ACC112 (cell line): Measurements from ENCODE around the gene FASN.

Source experiments
- H2AFZ ChIP-seq: fragments of 200-600 bp; sonication (generic); one replicate; pipeline ENCODE4 v1.6.0; 2017; ENCODE audit warnings: antibody characterized with exemption, low read length; ENCODE audit not compliant: unreplicated experiment
- H3K27ac ChIP-seq: fragments of 200-600 bp; sonication (generic); 2 replicates; pipeline ENCODE4 v1.5.1; 2014; ENCODE audit warnings: low read depth, mild to moderate bottlenecking, antibody characterized with exemption, low read length, moderate library complexity
- H3K27me3 ChIP-seq: fragments of 200-600 bp; sonication (generic); 2 replicates; pipeline ENCODE4 v1.6.1; 2014; ENCODE audit warnings: mild to moderate bottlenecking, antibody characterized with exemption, low read length, moderate library complexity, mixed read lengths; ENCODE audit not compliant: insufficient read depth
- H3K36me3 ChIP-seq: fragments of 200-600 bp; sonication (generic); 2 replicates; pipeline ENCODE4 v1.6.1; 2016; ENCODE audit warnings: mild to moderate bottlenecking, antibody characterized with exemption, low read length, moderate library complexity, mixed read lengths; ENCODE audit not compliant: insufficient read depth
- H3K4me1 ChIP-seq: fragments of 200-600 bp; sonication (generic); one replicate; pipeline ENCODE4 v1.6.1; 2016; ENCODE audit warnings: low read length, mixed read lengths; ENCODE audit not compliant: insufficient read depth, unreplicated experiment, control insufficient read depth
- H3K4me3 ChIP-seq: fragments of 200-600 bp; sonication (generic); 2 replicates; pipeline ENCODE4 v1.5.1; 2014; ENCODE audit warnings: mild to moderate bottlenecking, low read depth, low read length
- H3K79me2 ChIP-seq: fragments of 200-600 bp; sonication (generic); one replicate; pipeline ENCODE4 v1.6.0; 2016; ENCODE audit warnings: low read length; ENCODE audit not compliant: control insufficient read depth, unreplicated experiment, insufficient read depth

The FASN gene

DNA sequence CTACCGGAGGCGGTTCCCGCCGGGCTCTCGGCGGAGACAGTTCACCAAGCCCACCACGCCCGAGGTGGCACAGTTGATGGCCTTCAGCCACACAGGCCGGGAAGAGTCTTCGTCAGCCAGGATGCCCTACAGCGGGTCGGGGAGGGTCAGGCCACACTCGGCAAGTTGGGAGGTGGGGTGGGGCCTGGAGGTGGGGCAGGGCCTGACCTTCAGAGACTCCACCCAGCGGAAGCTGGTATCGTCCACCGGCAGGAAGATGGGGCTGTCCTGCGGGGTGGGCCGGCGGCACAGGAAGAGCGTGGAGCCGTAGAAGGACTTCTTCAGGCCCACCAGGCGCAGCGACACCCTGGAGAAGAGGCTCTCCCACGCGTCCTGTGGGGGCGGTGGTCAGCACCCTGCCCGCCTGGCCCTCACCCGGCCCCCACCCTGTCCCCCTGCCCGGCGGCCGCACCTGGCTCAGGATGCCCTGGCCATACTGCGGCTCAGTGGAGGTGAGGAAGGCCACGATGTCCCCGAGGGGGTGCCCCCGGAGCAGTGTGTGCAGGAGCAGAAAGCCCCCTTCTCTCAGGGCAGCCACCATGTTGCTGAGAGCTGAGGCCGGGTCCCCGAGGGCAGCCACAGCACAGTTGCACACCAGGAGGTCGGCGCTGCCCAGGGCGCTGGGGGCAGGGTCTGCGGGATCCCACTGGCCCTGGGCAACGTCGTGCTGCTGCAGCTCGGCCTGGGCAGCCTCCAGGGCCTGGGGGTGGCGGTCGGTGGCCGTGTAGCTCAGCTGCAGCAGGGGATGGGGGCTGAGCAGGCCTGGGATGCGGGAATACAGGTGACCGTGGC, 12.8 kb downstream of the FASN start:
- H3K79me2 ChIP-seq = no peaks in the 10 kb centered on the region
- H2AFZ ChIP-seq = no peak overlapping the region
- H3K27ac ChIP-seq = no peak overlapping the region
- peaks cover 20% of the 10 kb centered on the region; the same call in 1 of the 2 replicates for H3K36me3 ChIP-seq
- no peaks in the 10 kb centered on the region for H3K4me1 ChIP-seq
- no peaks in the 10 kb centered on the region for H3K27me3 ChIP-seq
- no peak overlapping the region for H3K4me3 ChIP-seq

DNA sequence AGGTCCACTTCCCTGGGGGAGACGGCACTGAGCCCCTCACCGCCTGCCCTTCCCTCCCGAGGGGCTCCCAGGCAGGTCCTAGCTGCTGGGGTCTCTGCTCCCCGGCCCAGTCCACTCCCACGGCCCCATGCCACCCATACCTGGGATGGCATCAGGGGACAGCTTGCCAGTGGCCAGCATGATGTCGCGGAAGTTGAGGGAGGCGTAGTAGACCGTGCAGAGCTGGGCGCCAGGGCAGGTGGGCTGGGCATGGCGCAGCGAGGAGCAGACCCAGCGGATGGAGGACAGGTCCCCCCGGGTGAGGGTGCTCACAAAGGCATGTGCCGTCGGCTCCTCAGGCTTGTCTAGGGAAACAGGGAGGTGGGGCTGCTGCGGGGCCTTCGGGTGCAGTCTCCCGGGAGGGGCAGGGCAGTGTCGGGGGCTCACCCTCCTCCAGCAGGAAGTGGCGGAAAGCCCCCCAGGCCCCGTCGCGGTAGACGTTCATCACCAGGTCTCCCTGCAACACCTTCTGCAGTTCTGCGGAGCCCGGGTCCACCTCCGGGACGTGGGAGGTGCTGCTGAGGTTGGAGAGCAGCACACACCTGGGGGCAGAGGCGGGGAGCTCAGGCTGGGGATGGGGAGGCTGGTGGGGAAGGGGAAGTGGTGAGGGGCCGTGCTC, 13.5 kb downstream of the FASN start:
- Histone ChIP-seq H3K27ac (no peak overlapping the region), H2AFZ (no peak overlapping the region), H3K36me3 (peaks cover 25% of the 10 kb centered on the region; the same call in 1 of the 2 replicates), H3K27me3 (no peaks in the 10 kb centered on the region), H3K4me3 (no peak overlapping the region), H3K4me1 (no peaks in the 10 kb centered on the region), H3K79me2 (no peaks in the 10 kb centered on the region)

DNA sequence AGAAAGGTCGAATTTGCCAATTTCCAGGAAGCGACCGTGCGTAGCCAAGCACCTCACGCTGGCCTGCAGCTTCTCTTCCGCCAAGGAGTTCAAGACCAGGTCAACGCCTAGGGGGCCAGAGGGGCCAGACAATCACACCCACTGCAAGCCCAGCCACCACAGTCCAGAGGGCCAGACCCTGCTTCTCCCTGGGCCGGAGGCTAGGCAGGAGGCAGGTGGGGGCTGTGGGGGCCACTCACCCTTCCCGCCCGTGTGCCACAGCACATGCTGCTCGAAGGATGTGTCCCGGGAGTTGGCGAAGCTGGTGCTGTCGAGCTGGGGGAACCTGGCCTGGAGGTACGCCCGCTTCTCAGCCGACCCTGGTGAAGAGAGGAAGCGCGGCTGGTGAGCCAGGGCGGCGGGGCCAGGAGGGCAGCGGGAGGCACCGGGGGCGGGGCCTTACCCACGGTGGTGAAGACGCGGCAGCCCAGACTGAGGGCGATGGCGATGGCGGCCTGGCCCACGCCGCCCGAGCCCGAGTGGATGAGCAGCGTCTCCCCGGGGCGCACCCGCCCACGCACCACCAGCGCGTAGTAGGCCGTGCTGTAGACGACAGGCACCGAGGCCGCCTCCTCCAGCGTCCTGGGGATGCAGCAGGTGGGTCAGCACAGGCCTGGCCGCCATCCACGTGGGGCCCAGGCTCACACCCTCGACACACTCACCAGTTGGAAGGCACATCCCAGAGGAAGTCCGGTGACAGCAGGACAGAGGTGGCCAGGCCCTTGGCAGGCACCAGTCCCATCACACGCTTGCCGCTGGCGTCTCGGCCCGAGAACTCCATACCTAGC, 14.3 kb downstream of the FASN start:
- Histone ChIP-seq H3K36me3 (peaks cover 29% of the 10 kb centered on the region; the same call in 1 of the 2 replicates), H3K79me2 (no peaks in the 10 kb centered on the region), H2AFZ (no peak overlapping the region), H3K4me3 (no peak overlapping the region), H3K27me3 (no peaks in the 10 kb centered on the region), H3K4me1 (no peaks in the 10 kb centered on the region), H3K27ac (no peak overlapping the region)

DNA sequence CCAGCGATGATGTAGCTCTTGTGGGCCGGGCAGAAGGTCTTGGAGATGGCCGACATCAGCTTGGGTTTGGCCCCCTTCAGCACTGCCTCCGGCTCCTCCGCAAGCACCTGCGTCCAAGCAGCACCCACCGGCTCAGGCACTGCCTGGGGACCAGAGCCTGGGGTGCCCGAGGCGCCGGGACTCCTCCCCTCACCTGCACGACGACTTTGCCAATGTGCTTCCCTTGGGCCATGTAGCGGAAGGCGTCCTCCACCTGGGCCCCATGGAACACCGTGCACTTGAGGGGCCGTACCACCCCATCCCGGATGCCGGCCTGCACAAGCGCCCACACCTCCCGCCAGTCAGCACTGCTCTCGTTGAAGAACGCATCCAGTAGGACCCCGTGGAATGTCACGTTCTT, 15.0 kb downstream of the FASN start:
- H3K36me3 ChIP-seq = peaks cover 26% of the 10 kb centered on the region; the same call in 1 of the 2 replicates
- no peaks in the 10 kb centered on the region for H3K79me2 ChIP-seq
- no peaks in the 10 kb centered on the region for H3K27me3 ChIP-seq
- no peaks in the 10 kb centered on the region for H3K4me1 ChIP-seq
- no peak overlapping the region for H3K27ac ChIP-seq
- no peak overlapping the region for H2AFZ ChIP-seq
- H3K4me3 ChIP-seq = no peak overlapping the region

DNA sequence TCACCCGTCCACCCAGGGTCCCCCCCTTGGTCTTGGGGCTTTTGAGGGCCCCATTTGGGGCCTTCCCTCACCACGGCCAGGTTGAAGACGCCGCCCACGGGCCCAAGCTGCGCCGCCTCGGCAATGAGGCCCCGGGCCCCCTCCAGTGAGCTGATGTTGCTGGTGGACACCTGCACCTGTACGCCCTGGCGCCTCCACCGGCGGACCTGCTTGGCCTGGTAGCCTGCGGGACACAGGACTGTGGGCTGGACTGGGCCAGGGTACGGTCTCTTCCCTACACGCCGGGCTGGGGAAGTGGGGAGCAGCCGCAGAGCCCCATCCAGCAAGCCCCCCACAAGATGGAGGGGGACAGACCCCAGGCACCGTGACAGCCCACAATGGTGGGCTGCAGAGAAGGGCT, 15.6 kb downstream of the FASN start:
- H3K27me3 ChIP-seq = no peaks in the 10 kb centered on the region
- H3K36me3 ChIP-seq = peaks cover 25% of the 10 kb centered on the region; the same call in 1 of the 2 replicates

DNA sequence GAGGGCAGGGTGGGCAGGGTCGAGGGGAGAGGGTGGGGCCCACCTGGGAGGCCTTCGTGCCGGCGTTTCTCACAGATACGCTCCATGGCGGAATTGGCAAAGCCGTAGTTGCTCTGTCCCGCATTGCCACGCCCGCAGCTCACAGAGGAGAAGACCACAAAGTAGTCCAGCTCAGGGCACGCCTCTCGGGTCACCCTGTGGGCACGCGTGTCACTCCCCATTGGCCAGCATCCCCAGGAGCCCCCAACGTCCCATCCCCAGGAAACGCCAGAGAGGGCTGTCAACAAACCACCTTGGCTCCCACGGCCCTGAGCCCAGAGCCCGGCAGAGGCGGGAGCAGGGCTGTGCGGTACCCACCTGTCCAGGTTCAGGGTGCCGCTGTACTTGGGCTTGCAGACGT, 16.1 kb downstream of the FASN start:
- no peaks in the 10 kb centered on the region for H3K27me3 ChIP-seq
- no peak overlapping the region for H3K4me3 ChIP-seq
- no peak overlapping the region for H3K27ac ChIP-seq
- H3K36me3 ChIP-seq = peaks cover 22% of the 10 kb centered on the region; the same call in 1 of the 2 replicates
- no peak overlapping the region for H2AFZ ChIP-seq
- no peaks in the 10 kb centered on the region for H3K4me1 ChIP-seq
- H3K79me2 ChIP-seq = no peaks in the 10 kb centered on the region

More for the DNA sequence above, 15.6 kb downstream of the FASN start:
- no peak overlapping the region for H2AFZ ChIP-seq
- no peak overlapping the region for H3K4me3 ChIP-seq
- no peak overlapping the region for H3K27ac ChIP-seq
- no peaks in the 10 kb centered on the region for H3K4me1 ChIP-seq
- no peaks in the 10 kb centered on the region for H3K79me2 ChIP-seq

DNA sequence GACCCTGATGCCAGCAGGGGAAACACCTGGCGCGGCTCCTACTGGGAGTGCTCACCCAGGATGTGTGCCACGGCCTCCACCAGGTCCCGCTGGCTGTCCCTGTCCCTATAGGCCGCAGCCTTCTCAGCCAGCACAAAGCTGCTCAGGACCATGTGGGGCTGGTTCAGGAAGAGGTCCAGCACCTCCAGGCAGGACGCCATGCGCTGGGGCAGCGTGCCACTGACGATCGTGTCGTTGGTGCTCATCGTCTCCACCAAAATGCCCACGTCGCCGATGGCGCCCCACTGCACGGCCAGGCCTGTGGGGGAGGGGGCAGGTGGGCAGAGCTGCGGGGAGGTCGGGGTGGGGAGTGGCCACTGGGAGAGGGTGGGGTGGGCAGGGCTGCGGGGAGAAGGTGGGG, 16.5 kb downstream of the FASN start:
- Histone ChIP-seq H2AFZ (no peak overlapping the region), H3K79me2 (no peaks in the 10 kb centered on the region), H3K4me1 (no peaks in the 10 kb centered on the region), H3K4me3 (no peak overlapping the region), H3K27me3 (no peaks in the 10 kb centered on the region), H3K36me3 (peaks cover 22% of the 10 kb centered on the region; the same call in 1 of the 2 replicates), H3K27ac (no peak overlapping the region)

DNA sequence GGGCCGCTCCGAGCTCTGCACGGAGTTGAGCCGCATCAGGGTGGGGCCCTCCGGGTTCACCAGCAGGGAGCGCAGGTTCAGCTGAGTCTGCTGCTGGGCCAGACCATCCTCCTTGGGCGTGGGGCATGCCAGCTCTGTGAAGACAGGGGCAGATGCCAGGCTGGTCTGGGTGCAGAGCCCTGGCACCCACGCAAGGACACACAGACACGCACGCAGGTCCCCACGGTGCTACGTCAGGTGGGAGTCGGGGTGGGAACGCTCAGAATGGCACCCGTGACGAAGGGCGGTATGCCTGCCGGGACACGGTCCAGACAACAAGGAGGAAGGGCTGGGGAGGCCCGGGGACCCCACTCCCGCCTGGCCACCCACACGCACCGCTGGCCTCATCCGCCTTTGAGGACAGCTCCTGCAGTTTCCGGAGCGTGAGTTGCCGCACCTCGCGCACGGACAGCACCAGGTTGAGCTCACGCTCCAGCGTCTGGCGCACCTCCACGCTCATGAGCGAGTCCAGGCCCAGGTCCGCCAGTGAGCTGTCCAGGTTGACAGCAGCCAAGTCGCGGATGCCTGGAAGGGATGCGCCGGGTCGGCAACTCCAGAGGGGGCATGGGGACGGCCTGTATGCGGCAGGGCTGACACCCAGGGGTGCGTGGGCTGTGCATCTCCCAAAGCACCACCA, 17.1 kb downstream of the FASN start:
- H3K4me3 ChIP-seq = no peak overlapping the region
- H3K27ac ChIP-seq = no peak overlapping the region
- no peak overlapping the region for H2AFZ ChIP-seq
- no peaks in the 10 kb centered on the region for H3K79me2 ChIP-seq
- no peaks in the 10 kb centered on the region for H3K27me3 ChIP-seq
- no peaks in the 10 kb centered on the region for H3K4me1 ChIP-seq
- peaks cover 22% of the 10 kb centered on the region; the same call in 1 of the 2 replicates for H3K36me3 ChIP-seq

DNA sequence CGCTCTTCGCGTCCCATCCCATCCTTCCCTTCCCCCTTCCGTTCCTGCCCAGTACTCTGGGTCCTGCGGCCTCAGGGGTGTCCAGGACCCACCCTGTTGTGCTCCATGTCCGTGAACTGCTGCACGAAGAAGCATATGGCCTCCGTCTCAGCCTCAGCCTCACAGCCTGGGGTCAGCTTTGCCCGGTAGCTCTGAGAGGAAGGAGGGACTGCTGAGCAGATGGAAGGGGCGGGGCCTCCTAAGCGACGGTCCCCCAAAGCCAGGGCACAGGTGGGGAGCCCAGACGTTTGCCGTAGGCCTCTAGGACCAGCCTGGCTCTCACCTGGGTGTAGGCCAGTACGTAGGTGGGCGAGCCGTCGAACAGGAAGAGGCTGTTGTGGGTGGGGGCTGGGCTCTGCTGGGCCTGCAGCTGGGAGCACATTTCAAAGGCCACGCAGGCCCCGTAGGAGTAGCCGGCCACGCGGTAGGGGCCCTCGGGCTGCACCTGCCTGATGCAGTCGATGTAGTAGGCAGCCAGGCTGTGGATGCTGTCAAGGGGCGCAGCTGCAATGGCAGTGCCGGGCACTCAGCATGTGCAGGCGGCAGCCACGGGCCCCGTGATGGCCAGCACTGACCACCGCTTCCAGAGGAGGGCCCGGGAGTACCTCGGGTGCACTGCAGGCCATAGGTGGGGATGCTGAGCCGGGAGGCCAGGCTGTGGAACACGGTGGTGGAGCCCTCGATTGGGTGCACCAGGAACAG, 17.8 kb downstream of the FASN start:
- no peak overlapping the region for H2AFZ ChIP-seq
- no peak overlapping the region for H3K4me3 ChIP-seq
- H3K79me2 ChIP-seq = no peaks in the 10 kb centered on the region
- H3K27me3 ChIP-seq = no peaks in the 10 kb centered on the region
- H3K4me1 ChIP-seq = no peaks in the 10 kb centered on the region
- H3K27ac ChIP-seq = no peak overlapping the region
- H3K36me3 ChIP-seq = peaks cover 22% of the 10 kb centered on the region; the same call in 1 of the 2 replicates
